ENCODE data around the gene SPATS2. TPM values are rescaled to one million over a fixed set of nuclear protein-coding genes. Genes with fewer than 3 reads are reported as not detected.
"Not testable (repeated sequence)": the region's sequence is repeated elsewhere in the genome, so short reads cannot be mapped to it uniquely, and the experiment has no call there.

Gene SPATS2
- polyA plus RNA-seq, 1 of the 3 experiments (the other 2 are of a cell fraction) = 72.9 TPM

DNA sequence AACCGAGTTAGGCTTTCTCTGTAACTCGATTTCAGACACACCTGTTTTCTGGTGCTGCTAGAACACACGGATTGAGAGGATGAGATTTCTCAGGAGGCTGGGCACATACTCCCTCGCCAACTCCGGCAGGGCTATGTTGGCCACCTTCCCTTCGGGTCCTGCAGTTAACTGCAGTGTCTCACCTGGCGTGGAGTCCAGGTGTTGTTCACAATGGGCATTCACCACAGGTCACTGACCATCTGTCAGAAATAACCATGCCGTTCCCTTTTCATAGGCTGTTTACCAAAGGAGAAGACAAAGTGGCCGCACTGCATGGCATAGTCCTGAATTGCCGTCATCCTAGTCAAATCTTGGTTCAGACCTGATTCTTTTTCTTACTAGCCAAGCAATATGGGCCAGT is 166.1 kb downstream of the SPATS2 start:
- POLR2A ChIA-PET = no interaction called here
- TF ChIP-seq SMC3 (IDR thresholded peaks at IDR 0.05; ENCODE audit: low read depth, low read length) (no peak), SIN3A (IDR thresholded peaks at IDR 0.05; ENCODE audit: borderline replicate concordance, low read depth, low read length) (no peak), GATA2 (CRISPR knock-in tag; IDR thresholded peaks at IDR 0.05) (no peak), JUND (IDR thresholded peaks at IDR 0.05) (no peak), NRF1 (IDR thresholded peaks at IDR 0.05; ENCODE audit: low read depth, low read length) (no peak), POLR2AphosphoS5 (IDR thresholded peaks at IDR 0.05; ENCODE audit: low read depth, low read length) (no peak), RFX5 (IDR thresholded peaks at IDR 0.05; ENCODE audit: low read length) (no peak), USF2 (IDR thresholded peaks at IDR 0.05; ENCODE audit: borderline replicate concordance, low read depth, low read length) (no peak), MEF2A (IDR thresholded peaks at IDR 0.05; ENCODE audit: borderline replicate concordance, low read depth) (no peak), GABPA (IDR thresholded peaks at IDR 0.05; ENCODE audit: low read depth) (no peak), USF1 (IDR thresholded peaks at IDR 0.05; ENCODE audit: borderline replicate concordance, low read depth) (no peak), TEAD4 (IDR thresholded peaks at IDR 0.05; ENCODE audit: borderline replicate concordance, insufficient read depth) (no peak), TAF1 (IDR thresholded peaks at IDR 0.05; ENCODE audit: borderline replicate concordance, low read depth, low read length) (no peak), RCOR1 (IDR thresholded peaks at IDR 0.05; ENCODE audit: low read length) (no peak), EZH2phosphoT487 (IDR thresholded peaks at IDR 0.05; ENCODE audit: borderline replicate concordance, low read depth) (no peak)
- TF ChIP-seq, protein P1, sequence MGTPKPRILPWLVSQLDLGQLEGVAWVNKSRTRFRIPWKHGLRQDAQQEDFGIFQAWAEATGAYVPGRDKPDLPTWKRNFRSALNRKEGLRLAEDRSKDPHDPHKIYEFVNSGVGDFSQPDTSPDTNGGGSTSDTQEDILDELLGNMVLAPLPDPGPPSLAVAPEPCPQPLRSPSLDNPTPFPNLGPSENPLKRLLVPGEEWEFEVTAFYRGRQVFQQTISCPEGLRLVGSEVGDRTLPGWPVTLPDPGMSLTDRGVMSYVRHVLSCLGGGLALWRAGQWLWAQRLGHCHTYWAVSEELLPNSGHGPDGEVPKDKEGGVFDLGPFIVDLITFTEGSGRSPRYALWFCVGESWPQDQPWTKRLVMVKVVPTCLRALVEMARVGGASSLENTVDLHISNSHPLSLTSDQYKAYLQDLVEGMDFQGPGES (IDR thresholded peaks at IDR 0.05; ENCODE audit: low read depth, low read length) = no peak
- TF ChIP-seq, protein P2, sequence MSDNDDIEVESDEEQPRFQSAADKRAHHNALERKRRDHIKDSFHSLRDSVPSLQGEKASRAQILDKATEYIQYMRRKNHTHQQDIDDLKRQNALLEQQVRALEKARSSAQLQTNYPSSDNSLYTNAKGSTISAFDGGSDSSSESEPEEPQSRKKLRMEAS (IDR thresholded peaks at IDR 0.05; ENCODE audit: low read depth) = no peak

GRCh38 chr12:49534122-49534521 is 166.9 kb downstream of the SPATS2 start:
- H3F3A ChIP-seq (replicated peaks; ENCODE audit: insufficient read depth) = peaks cover 41% of the 10 kb centered on the region
- H3K79me2 ChIP-seq (ENCODE audit: insufficient read depth); H3K9me3 ChIP-seq; DNase-seq; H3K36me3 ChIP-seq (replicated peaks in 1 of 2; ENCODE audit: control insufficient read depth in 1 of 2, insufficient read depth in 2 of 2, low read length in 1 of 2); H4K20me1 ChIP-seq (ENCODE audit: insufficient read depth); H3K4me3 ChIP-seq (ENCODE audit: low read depth in 2 of 2, low read length in 1 of 2); H3K9me2 ChIP-seq; H3K9ac ChIP-seq; H2AFZ ChIP-seq (ENCODE audit: low read depth); H3K27ac ChIP-seq (ENCODE audit: low read depth in 2 of 2, low read length in 1 of 2); POLR2A ChIA-PET; H3K4me2 ChIP-seq; H3K27me3 ChIP-seq (ENCODE audit: insufficient read depth): not testable (repeated sequence)
- 100% methylated on average over 3 of the region's 5 CpGs for WGBS (ENCODE audit: low lambda C conversion rate)
- CTCF ChIA-PET = interaction anchor here (1.6 to 2.9 kb wide), 2 partner anchors 47 to 176 kb away, joined by 4 to 15 read pairs; no protein-coding TSS in a partner anchor
- H3K4me1 ChIP-seq (ENCODE audit: control insufficient read depth in 1 of 2, insufficient read depth in 2 of 2, low read depth in 1 of 2, low read length in 1 of 2) = peaks cover 0 to 11% of the 10 kb centered on the region in 2 experiments; a peak in 1 of 4 replicates

More for the DNA sequence above, 166.1 kb downstream of the SPATS2 start:
- H2AFZ ChIP-seq (ENCODE audit: low read depth) = no peak overlapping the region
- H3F3A ChIP-seq (replicated peaks; ENCODE audit: insufficient read depth) = peaks cover 41% of the 10 kb centered on the region
- H3K9me3 ChIP-seq = no peaks in the 10 kb centered on the region
- H3K9ac ChIP-seq = no peak overlapping the region
- no peaks in the 10 kb centered on the region for H3K27me3 ChIP-seq (ENCODE audit: insufficient read depth)
- WGBS (ENCODE audit: low lambda C conversion rate) = 89% methylated on average over 10 of the region's 10 CpGs
- DNase-seq = no peak
- no peak overlapping the region for H3K4me3 ChIP-seq (ENCODE audit: low read depth in 2 of 2, low read length in 1 of 2)
- no peaks in the 10 kb centered on the region for H3K79me2 ChIP-seq (ENCODE audit: insufficient read depth)
- H3K27ac ChIP-seq (ENCODE audit: low read depth in 2 of 2, low read length in 1 of 2) = no peak overlapping the region
- CTCF ChIA-PET = interaction anchor here (1.3 to 1.5 kb wide), 3 partner anchors 19 to 191 kb away, joined by 4 to 9 read pairs (median 5); no protein-coding TSS in a partner anchor
- peaks cover 4 to 11% of the 10 kb centered on the region in 2 experiments for H3K36me3 ChIP-seq (replicated peaks in 1 of 2; ENCODE audit: control insufficient read depth in 1 of 2, insufficient read depth in 2 of 2, low read length in 1 of 2)
- H3K4me1 ChIP-seq (ENCODE audit: control insufficient read depth in 1 of 2, insufficient read depth in 2 of 2, low read depth in 1 of 2, low read length in 1 of 2) = peaks cover 0 to 10% of the 10 kb centered on the region in 2 experiments; a peak in 1 of 4 replicates
- H3K4me2 ChIP-seq = no peak overlapping the region
- no peaks in the 10 kb centered on the region for H4K20me1 ChIP-seq (ENCODE audit: insufficient read depth)
- no peaks in the 10 kb centered on the region for H3K9me2 ChIP-seq
